Activated CD8-positive, alpha-beta memory T cell treated with anti-CD3 and anti-CD28 coated beads, Interleukin-2, amount 50 U/mL, for 48 hours (primary cell): ENCODE data around the gene HIVEP3.

Source experiments
- DNase-seq: peaks from one replicate; pipeline ENCODE4 v3.0.0-alpha.2; 2020

HIVEP3 gene

DNA sequence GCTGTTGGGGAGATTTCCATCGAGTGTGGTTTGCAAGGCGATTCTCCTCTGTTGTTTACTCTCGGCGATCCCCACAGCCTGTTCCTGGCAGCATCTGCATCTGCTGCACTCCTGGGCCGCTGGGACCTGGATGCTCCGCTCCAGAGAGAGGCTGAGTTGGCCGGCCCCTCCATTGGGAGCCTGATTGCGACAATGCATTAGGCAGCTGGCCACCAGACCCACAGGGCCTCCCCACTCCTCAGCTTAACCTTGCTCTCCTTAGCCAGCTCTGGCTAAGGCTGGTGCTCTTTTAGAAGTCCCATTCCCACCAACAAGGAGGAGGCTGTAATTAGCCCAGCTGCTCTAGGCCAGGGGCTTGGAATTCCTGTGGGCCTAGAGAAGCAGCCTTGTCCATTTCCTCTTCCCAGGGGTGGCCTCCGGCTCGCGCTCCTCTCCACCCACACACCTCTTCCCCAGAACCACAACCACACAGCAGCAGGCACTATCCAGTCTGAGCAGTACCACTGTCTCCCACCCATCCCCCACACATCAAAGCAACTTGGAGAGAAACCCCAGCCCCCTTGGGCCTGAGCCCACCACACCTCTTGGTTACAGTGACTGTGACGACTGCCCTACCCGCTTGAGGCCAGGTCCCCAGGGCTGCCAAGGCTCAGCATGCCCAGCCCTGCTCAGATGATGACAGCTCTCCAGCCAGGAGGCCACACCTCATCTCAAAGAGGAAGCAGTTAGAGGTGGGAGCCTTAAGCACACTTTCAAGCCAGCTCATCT is 240.4 kb downstream of the HIVEP3 start:
- DNase-seq, result no peak

DNA sequence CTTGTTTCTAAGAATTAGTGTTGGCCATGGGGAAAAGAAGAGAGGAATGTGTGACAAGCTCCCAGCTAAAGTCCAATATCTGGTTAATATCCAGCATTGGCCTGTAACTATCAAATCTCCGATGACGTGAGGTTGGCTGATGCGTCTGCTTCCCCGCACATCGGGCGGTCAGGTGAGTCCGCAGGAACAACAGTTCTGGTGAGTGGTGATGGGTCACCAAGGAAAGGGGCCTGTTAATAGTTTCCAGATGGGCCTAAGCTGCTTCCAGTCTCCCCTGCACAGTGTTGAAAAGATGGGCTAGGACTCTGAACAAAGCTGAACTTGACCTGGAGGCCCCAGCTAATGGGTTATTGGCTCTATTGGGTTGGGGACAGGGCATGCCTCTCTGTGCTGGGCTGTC is 241.1 kb downstream of the HIVEP3 start:
- no peak for DNase-seq

DNA sequence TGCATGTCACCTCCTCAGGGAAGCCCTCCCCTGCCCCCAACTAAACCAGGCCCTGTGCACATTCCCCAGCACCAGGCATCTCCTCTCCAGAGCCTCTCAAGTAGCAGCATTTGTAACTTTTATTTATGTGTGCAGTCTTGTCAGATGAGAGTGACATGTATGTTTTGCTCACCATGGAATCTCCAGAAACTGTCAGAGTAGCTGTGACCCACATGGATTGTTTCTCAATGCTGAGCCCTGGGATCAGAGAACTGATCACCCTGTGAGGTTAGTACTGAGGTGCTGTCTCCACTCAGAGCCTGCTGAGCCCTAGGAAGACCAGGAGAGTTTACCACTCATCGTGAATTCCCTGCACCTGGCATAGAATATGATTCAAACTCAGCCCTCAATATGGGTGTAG is 243.3 kb downstream of the HIVEP3 start:
- DNase-seq, result no peak

DNA sequence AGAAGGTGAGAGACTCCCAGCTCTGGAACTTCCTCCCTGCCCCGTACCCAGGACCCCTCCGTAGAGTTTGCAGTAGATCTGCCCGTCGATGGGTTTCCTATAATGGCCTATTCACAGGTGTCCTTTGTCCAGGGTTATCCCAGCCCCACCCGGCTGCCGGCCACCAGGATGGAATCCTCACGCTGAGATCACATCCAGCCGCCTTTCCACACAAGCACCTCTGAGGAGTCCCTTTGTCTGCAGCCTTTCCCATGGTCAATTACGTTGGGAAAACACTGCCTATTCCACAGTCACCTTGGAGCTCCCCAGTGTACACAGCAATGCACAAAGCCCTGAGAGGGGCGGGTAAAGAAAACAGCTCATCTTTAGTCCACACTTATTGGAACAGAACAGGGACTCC is 244.2 kb downstream of the HIVEP3 start:
- DNase-seq, result no peak

DNA sequence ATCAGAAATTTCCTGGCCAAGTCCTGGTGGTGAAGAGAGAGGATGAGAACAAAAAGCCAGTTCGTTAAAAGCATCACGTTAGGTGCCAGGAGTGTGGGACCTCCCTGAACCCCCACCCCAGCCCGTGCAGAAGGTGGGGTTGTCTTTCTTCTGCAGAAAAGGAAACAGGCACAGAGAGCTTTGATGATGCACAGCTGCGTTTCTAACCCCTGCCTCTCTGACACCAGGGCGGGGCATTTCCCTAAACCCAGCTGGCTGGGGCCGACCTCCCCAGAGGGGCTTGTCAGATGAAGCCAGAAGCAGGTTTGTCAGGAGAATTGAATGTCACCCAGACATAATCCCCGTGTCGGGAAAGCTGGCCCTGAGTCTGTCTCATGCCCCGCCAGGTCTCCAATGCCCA is 244.9 kb downstream of the HIVEP3 start:
- no peak for DNase-seq

DNA sequence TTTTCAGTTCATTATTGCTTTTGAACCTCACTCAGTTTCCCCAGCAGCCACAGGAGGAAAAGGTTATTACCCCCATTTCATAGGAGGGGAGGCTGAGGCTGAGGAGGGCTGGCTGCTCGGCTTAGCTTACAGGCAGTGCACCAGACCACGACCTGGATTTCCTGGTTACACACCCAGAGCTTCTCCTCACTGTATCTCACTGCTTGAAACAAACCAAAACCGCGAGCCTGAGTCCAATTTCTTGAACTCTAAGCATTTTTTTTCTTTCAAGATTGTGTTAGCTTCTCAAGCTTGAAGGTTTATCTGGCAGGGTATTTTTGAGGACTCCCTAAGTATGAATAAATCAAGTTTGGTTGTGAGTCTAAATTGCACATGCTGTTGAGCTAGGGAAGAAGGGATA is 245.3 kb downstream of the HIVEP3 start:
- no peak for DNase-seq

DNA sequence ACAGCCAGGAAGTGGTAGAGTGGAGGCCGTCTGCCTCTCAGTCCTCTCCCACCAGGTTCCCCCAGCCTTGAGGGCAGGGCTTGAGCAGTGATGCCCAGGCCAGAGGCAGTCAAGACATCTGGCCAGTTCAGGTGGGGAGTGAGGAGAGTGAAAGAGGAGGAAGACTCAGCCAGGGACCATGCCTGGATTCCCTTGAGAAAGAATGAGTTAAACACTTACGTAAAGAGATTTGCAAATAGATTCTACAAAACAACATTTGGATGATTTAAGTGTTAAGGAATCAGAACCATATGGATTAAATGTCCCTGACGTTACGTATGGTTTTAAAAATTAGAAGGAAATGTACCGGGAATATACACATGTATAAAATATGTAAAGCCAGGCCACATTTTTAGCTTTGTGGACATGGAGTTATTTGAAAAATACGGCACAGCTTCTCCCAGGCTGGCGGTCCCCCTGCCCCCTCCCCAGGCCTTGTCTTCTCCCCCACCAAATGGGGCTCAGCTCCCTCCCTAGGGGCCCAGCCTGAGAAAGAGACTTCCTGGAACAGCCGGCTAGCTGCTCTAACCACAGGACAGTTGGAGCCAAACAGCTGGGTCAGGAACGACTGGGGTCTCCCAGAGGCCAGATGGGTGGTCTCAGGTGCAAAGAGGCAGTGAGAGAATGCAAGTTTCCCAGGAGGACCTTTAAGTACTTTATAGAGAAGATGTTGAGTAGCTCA is 245.9 kb downstream of the HIVEP3 start:
- DNase-seq, result no peak

DNA sequence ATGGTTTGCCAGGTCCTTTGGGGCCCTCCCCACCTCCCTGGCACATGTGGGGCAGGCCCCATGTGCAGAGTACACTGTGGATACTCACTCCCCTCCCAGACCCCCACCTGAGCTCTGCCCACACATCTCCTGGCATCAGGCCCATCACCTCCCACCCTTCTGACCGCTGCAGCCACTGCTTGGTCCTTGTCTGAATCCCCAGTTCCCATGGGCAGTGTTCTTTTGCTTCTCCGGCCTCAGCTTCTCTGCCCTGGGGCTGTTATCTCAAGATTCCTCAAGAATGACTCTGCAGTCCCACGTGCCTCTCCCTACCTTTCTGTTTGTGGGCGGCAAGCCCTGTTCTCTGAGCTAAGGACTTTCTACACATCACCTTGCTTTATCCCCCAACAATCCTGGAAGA is 246.5 kb downstream of the HIVEP3 start:
- no peak for DNase-seq

DNA sequence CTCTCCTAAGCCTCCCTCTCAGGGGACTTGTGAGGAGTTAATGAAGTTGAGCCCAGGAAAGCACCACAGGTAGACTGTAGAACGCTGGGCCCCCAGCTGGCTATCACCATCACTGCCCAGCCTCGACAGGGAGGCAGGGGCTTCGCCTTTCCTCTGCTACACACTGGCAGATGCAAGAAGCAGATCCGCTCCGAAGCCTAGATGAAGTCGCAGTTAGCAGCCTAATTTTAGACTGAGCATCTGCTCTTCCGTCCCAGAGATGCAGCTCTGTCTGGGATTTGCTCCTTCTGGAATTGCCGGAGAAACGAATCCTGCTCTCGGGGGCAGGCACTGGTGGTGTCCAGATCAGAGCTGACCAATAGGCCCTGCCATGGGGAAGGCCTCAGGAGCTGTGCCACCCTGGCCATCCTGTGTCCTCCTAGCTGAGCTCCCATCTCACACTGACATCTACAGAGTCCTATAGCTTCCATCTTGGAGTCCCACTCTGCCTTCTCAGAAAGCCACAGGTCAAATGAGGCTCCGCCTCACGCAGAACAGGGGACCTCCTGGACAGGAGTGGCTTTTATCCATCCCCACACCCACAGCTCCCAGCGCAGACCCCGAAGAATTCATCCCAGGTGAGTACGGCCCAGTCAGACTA is 247.5 kb downstream of the HIVEP3 start:
- no peak for DNase-seq

DNA sequence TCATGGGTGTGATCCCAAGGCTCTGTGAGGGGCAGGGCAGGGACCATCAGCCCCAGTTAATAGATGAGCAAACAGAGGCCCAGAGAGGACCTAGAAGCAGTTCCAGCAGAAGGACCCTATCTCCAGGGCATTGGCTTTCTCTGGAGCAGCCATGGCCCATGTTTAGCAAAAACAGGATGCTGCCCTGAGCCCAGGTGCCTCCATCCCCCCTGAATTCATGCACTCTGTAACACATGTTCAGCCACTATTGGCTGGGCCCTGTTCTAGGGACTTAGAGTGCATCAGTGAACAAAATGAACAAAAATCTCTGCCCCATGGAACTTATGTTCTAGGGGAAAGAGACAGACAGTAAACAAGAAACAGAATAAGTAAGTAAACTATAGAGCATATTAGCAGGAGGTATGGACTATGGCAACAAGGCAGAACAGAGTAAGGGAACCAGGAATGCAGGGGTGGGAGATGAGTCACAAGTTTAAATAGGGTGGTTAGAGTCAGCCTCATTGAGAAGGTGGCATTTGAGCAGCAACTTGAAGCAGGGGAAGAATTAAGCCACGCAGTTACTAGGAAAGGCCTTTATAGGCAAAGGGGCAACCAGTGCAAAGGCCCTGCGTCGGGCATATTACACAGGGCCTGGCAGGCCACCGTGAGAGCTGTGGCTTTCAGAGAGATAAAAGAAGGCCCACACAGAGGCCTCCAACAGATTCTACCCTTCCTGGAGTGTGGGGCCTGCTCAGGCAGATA is 248.3 kb downstream of the HIVEP3 start:
- no peak for DNase-seq

DNA sequence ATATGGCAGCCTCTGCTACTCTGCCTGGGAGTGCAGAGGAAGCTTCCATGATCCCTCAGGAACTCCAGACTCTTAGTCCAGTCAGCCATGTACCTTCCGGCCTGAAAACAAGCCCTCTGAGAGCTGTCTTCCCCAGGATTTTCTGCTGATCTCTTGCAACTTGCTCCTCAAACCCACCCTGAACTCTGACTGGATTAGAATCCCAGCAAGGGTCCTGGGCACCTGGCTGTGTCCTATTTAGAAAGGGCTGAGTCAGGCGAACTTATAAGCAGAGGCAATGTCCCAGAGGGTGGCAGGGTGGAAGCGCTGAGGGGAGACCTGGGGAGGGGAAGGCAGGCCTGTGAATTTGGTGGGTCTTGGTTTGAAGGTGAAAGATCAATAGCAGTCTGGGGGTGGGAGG is 249.8 kb downstream of the HIVEP3 start:
- no peak for DNase-seq

DNA sequence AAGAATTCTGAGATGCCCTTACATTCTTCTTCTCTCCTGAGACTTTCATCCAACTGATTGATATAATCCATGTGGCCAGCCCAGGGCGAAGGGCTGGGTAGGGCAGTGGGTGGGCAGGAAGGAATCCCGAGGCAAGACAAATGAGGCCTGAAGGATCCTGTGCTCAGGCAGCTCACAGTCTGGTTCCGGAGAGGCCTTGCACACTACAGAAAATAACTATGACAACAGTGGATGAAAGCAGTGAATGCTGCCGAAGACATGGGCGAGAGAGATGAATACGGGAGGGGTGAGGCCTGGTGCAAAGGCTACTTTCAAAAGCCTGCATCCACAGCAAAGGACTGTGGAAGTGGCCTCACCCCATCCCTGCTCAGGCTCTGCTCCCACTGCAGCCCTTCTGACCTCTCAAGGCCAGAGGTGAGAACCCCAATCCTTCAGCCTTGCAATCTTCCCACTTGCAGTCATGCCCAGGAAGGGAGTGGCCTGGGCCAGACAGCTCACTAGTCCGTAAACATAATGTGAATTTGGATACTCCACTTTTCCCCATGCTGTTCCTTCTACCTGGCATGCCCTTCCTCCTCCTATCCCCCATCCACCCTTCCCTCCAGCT is 250.6 kb downstream of the HIVEP3 start:
- no peak for DNase-seq

DNA sequence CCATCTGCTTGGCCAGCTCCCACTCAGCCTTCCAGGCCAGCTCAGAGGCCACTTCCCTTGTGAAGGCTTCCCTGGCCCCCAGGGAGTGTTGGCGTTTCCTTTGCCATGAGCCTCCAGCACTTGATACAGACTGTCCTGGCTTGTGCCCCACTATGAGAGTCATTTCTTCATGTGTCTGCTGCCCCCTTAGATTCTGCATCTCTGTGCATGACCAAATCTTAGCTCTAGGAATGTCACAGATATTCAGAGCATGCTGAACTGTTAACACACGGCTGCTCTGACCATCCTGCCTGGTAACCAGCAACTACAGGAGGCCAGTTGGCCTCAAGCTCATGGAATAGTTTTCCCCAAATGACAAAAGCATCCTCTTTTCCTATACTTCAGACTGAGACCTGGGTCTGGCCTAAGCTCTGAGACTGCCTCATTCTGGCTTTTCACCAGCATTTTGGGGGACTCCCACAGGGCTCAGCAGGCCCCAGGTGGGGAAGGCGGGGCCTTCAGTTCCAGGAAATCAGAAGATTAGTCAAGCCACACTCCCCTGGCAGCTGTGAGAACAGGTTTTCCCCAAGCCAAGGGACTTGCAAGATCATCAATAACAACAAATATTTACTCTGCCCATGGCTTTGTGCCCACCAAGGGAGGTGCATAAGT is 251.6 kb downstream of the HIVEP3 start:
- peak; percentile 80 for DNase-seq

DNA sequence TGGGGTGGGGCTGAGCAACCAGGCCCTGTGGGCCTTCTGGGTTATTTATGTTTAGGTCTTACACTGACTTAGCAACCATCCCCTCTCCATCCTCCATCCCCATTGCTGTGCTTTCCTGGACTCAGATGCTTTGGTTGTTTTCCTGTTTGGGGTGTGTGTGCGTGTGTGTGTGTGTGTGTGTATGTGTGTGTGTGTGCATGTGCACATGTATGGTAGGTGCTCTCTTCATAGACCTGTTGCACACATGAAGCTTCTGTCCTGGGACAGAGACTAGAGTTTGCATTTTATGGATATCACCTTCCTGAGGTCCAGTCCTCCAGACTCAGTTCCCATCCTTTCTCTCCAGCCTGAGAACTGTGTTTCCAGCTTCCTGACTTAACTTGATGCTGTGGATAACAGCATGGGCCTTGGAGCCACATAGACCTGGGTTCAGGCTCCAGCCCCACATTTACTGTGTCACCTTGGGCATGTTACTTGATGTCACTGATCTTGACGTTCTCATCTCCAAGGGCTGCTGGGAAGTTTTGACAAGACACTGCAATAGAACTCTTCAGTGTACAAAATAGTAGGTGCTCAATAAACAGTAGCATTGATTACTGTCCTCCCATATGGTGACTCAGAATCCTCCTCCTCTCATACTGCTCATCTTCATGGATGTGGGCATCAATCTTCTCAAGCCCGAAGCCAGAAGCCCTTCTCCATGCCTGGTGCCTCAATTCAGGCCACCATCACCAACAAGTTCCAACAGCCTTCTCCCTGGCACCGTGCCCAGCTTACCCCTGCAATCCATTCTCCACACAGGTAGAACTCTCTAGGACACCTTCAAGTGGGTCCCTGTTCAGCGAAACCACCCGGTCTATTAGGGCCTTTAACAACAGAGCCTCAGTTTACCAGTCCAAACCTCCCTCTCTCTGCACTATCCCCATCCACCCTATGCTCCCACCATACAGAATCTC is 252.5 kb downstream of the HIVEP3 start:
- no peak for DNase-seq

DNA sequence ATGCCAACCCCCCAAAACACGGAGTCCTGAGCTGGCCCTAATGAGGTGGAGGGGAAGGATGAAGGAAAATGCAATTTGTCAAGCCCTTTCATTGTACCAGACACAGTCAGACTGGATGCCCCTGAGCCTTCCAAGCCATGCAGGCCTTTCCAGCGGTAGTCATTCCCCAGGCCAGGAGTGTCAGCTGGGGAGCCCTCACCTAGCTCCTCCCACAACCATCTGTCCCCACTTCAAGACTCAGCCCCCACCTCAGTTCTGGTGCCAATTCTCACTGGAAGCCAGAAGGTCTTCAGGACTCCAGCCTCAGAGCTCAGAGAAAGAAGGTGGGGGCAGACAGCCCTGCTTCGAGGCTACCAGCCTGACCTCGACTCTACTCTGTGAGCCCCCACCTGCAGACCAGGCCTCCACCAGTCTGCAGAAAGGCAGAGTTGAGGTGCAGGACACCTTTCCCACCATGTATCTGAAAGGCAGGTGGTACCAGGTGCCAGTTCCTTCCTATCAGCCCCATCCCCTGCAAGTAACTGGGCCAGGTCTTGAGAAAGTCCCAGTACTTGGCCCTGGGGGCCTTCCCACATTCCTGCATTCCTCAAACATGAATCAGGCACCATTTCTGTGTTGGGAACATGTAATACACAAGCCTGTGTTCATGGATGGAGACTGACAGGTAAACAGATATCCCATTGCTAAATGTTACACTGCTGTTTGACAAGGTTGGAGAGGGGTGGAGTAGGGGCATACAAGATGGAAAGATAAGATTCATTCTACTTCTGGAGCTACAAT is 253.7 kb downstream of the HIVEP3 start:
- no peak for DNase-seq

DNA sequence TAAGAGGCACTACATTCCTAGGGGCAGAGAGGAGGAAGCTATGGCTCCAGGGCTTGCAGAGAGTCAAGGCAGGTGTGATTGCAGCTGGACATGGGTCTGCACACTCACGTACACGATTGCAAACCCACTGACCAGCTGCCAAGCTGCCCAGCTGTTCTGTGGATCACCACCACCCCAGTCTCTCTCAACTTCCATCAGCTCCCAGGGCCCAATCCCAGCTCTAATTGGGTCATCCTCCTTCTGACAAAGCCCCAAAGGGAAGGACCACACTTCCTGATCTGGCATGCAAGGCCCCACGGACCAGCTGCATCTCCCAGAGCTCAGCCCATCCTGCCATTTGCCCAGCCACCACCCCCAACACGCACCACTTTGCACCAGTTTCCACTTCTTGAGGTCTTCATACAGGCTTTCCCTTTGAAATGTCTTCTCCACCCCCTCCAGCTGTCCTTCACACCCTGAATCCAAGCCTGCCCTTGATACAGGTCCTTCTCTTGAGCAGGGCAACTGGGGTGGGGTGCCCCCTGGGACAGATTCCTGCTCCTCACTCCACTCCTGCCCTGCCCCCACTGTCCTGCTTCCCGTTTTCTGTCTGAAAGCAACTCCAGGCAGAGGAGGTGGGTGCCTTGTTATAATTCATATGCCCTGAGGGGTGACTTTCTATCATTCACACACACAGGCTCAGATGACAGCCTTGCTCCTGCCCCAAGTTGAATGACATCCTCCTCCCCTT is 254.9 kb downstream of the HIVEP3 start:
- no peak for DNase-seq

DNA sequence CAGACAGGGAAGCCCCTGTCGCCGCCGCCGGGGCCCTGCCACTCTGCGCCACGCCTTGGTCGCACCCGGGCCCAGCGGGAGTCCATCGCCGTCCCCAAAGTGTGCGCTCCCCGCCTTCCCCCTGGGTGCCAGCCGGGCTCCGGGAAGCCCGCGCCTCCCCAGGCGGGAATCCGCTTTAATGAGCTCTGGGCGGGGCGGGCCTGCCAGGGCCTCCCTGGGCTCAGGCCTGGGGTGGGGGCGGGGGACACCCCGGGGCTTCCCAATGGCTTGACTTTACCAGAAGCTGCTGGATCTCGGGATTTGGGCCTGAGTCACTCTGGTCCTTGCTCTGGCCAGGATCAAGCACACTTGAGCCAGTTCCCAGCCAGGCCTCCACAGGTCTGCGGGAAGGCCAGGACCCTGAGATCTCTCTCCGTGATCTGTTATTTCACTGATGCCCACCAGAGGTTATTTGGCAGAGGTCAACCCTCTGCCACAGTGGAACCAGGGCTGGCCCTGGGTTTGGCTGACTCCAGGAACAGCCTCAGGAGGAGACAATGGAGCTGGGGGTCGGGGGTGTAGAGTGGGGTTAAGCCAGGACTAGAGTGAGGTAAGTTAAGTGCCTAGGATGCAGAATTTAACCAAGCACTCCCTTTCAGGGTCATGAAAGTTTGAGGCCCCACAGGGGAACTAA is 255.8 kb downstream of the HIVEP3 start:
- peak; percentile 54 for DNase-seq

DNA sequence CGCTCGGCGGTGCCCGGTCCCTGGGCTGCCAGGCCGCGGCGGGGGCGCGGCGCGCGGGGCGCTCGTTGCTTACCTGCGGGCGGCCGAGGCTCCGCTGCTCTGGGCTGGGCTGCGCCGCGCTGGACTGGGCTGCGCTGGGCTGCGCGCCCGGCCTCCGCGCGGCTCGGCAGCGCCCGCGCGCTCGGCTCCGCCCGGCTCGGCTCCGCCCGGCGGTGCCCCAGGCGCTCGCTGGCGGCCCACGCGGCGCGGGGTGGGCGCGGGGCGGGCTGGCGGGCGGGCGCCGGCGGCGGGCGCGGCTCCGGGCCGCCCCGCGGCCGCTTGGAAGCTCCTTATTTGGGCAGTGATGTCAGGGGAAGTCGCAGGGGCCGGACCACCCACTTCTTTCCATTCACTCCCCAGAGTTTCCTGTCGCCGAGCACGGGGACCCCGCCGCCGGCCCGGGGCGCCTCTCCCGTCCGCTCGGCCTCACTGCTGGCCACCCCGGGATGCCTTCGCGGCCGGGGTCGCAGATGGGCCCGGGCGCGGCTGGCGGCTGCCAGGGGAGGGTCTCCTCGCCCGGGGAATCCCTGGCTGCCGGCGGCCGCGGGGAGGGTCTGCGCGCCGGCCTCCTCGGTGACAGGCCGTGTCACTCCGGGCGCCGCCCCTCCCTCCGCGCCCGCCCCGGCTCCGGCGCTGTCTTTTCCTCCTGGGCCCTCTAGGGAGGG is 256.5 kb downstream of the HIVEP3 start:
- peak; percentile 85 for DNase-seq
